Stimulated activated CD4-positive, alpha-beta T cell treated with anti-CD3 and anti-CD28 coated beads, Interleukin-1b, Interleukin-23, amount 100 ng/mL, for 1 hour (primary cell): ENCODE results near the gene RETREG1.

Experiments
- DNase-seq, 2 donors: peaks; one replicate each; pipeline ENCODE4 v3.0.0-alpha.2; 2020; ENCODE audit warnings: low read depth in 2 of 2

Gene RETREG1

DNA sequence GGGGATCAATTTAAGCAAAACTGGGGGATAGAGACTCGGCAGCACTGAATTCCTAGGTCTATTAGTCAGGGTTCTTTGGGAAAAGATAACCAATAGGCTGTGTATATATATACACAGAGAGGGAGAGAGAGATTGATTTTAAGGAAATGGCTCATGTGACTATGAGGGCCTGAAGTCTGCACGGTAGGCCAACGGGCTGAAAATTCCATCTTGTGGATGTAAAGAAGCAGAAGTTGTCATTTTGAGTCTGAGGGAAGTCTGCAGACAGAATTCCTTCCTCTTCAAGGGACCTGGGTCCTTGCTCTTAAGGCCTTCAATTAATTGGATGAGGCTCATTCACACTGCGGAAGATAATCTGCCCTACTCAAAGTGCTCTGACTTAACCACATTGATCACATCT lies 91.1 kb downstream of the RETREG1 start:
- no peak for DNase-seq

DNA sequence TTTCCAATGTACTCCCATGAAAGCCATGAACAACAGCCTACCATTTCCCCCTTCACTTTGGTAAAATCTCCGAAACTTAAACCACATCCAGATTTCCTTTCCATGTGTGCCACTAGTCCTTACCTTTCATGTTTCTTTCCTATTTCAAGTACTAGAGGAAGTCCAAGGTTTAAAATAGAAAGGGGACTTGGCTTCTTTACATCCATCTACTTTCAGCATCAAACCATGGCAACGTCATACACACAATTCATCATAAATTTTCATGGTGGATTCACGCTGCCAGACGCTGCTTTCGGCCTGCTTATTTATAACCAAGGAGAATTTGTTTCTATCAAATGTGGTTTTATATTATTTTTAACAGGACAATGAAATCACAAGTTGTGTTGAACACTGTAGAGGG lies 92.5 kb downstream of the RETREG1 start:
- DNase-seq, result no peak

DNA sequence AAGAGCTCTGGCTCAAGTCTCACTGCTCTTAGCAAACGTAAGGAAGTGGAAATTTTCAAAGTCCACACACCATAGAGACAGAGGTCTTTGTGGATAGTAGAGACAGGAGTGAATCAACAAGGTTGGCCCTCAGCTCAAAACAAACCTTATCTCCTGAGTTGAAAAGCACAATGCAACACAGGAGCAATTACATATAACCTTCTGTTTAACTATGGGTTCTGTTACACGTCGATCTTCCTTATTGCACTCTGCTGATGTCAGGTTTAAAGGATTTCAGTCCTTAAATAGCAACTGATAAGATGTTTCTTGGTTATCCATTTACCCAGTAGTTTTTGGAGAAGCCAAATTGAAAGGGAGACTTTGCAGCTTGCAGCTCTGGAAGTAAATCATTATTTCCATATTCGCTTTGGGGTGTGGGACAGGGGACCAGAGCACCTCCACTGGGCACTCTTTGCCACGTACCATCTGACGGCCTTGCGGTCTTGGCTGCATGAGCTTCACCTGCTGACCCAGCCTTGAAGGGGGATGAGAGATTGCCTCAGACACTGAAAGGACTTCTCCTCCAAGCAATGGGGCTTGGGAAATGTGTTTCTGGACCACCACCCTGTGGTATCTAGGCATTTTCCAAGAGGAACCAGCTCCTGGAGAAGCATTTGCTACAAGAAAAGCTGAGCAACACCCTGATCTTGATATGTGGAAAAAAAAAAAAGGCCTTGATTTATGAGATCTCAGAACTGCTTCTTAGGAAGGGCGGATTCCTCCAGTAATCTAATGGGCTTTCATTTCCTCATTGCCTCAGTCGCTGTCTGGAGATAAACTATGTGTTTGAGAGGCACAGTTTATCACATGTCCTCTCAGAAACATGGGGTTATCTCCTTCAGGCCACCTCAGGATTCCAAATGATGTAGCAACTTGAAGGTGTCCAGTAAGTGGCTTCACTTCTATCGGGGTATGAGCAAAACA lies 95.0 kb downstream of the RETREG1 start:
- DNase-seq, result no peak

DNA sequence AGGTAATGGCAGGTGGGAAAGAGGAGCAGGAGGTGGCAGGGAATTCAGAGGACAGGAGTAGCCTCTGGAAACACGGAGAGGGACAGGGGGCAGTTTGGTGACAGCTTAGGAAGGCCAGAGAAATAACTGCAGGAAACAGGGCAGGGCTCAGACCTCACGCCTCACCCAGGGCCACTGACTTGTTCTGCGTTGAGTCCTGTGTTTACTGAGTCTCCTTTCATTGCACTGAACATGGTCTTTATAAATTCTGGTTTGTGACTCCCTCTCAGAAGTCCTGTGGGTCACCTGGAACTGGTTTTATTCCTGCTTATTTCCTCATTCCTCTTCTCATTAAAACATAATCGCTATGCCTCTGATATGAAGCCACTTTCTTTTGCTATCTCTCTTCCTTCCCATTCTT lies 96.0 kb downstream of the RETREG1 start:
- DNase-seq, result no peak

DNA sequence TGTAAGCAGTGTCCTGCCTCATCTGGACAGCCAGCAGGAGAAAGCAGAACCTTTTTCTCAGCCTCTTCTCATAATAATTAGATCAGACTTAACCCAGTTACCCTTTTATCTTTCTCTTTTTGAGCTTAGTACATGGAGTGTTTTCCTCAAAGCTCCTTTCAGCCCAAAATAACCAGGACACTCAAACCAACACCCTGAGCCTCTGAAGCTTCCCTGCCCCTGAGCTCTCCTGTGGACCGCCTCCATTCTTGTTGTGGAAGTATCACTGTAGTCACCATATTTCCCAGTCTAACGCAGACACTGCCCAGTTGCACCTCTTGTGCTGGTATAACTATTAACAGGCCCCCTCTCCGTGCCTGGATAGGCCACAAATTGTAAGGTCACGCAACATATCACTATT lies 97.4 kb downstream of the RETREG1 start:
- DNase-seq, result no peak

DNA sequence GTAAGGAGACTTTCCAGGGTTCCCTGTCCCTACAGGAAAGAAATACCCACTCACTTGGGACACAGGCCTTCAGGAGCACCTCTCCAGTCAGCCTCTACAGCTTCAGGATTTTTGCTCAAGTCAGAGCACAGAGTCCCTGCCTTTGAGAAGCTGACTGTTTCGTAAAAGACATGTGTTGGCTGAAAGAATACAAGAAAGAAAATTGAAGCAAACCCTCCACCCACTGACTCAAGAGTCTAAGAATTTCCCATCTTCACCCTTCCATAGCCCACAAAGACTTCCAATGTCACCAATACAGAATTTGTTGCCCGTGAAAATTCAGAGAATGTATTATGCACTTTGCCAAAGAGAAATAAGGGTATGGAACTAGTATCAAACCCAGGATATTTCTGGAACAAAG lies 98.2 kb downstream of the RETREG1 start:
- DNase-seq, result no peak

DNA sequence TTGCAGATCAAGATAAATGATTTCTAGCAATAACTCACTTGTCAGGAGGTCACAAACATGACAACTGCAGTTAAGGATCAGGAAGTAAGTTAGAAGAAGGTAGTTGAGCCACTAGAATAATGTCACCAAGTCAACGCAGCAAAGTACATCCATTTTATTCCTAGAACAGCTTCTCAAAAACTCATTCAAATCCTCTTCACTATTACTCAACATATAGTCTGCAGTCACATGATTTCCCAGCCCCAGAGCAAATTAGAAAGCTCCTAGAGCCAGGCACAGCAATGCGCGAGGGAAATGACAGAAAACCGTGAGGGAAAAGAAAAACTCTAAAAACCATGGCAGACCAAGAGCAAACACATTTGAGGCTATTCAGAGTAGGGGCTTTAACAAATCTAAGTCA lies 101.3 kb downstream of the RETREG1 start:
- no peak for DNase-seq

DNA sequence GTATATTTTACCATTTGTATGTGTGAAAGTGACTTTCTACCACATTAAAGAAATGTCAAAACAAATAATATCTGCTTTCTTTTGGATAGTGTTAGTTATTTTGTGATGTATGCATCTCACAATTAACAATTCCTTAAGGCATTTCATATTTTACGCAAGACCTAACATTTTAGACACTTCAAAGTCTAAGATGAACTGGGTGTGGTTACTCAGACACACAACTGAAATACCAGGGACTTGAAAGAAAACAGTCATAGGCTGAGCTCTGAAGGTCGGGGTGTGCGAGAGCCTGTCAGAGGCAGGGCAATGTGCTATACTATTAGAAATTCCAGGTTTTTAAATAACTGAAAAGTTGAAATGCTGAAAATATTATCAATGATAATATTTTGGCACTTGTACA lies 106.7 kb downstream of the RETREG1 start:
- no peak for DNase-seq

DNA sequence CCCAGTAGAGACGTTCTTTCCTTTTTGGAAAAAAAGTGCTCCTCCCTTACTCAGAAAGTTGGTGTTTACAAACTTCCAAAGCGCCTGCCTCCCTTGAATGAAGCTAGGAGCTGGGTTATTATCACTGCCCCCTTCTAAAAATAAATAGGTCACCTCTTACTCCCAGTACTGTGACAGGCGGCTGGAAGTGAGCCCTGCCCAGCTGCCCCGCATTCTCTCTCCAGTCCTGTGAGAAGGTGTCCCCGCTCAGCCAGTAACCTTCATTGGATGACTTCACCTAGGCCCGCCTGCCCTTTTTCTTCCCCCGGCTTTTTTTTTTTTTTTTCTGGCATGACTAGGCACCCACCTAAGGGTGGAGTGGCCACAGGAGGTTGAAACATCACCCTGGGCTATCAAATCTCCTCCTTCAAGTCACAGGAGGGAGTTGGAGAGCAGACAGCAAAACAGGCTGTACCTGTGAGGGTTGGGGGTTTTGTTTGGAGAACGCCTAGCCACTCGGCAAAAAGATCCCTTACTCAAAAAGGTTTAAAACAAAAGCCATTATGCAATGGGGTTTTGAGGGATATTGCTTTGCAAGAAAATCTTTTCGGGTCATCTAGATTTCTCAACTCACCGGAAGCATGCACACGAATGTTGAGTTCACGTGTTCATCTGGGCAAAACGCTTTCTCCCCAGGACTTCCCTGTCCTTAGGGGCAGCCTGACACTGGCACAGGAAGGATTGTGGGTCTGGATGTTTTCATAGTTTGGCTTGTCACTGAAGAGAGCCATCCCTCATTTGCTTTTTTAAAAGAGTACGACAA lies 107.9 kb downstream of the RETREG1 start:
- DNase-seq, result no peak

DNA sequence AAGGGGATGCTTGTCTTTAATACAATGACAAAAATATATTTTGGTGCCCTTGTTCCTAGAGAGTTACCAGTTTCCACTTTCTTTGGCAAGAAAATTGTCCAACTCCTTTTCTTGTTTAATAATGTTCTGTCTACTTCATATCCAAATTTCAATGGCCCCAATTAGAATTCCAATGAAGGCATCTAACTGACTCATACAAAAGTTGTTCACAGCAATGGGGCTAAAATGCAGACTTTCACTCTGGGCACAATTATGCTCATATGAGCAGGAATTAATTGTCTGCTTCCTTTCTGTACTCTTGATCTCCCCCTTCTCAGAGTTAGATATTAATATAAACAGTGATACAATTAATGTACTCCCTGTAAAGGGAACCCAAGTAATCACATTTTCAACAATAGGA lies 109.1 kb downstream of the RETREG1 start:
- no peak for DNase-seq

DNA sequence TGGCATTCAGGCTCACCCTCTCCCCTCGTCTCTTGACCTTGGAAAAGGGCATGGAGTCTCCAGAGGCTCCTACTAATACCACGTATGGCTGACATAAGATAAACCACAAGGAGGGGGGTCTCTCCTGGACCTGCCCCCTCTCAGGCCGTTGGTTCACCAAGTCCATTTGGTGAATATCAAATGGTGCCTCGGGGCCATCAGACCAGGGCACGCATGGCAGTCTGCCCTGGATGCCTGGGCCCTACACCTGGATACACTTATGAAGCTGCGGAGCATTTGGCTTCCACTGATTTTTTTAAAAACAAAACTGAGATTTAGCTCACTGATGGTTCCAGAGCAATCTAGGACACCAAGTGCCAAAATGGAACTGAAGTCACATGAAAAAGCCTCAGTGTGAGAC lies 110.9 kb downstream of the RETREG1 start:
- no peak for DNase-seq

DNA sequence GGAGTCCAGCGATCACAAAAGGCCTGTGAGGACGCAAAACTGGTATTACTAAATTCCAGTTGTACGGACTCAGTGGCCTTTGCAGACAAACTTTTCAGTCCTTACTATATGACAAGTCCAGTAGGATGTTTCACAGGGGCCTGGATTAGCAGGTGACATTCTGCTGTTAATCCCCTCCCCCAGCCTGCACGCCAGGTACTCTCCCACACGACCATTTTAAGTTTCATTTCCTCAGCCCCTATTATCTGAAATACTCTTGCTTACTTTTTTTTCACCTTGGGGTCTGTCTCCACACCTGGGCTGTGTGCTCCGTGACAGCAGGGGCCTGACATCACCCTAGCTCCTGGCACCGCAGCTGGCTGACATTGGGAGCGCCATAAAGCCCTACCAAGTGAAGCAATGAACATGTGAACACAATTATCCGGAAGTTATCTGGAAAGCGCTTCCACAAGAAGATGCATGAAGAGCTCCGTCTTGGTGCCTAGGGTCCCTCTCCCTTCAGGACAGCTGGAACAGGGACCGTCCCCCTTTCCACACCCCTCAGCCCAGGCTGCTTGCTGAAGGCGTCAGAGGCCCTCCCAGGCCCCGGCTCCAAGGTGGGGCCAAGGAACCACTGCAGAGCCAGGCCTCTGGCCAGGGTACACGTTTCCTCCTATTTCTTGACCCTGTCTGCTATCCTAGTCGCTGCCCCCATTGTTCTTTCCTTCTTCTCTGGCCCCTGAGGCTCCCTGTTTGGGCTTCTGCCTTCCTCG lies 111.5 kb downstream of the RETREG1 start:
- DNase-seq, result no peak

DNA sequence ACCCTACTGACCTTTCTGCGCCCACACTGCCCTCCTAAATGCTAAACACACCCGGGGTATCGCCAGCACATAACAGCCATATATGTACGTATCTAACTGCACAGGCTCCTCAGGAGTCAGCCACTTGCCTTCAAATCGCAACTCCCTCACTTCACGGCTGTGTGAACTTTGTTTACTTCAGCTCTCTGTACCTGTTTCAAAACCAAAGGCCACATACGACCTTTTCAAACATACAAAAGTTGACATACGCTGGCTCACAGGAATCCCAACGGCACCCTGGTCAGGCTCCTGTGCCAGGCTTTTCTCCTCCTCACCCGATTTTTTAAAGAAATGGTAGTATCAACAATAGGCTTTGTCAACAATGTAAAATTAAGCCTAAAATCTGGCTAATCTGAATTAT lies 112.2 kb downstream of the RETREG1 start:
- DNase-seq, result no peak

DNA sequence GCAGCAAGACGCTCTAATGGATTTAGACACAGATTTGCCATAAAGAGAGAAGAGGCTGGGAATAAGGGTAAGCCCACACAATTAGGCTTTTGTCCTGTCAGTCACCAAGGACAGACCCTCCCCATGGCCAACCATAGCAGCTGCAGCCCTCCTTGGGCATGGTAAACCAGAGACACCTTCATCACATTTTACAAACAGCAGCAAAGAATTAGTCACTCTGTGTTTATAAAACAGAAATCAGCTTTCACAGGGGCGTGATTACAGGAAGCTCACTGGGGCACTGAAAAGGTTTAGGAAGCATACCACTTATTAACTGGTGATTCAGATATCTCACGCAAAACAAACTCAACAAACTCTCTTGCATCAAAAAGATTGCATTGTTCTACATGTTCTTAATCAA lies 113.9 kb downstream of the RETREG1 start:
- DNase-seq, result no peak

DNA sequence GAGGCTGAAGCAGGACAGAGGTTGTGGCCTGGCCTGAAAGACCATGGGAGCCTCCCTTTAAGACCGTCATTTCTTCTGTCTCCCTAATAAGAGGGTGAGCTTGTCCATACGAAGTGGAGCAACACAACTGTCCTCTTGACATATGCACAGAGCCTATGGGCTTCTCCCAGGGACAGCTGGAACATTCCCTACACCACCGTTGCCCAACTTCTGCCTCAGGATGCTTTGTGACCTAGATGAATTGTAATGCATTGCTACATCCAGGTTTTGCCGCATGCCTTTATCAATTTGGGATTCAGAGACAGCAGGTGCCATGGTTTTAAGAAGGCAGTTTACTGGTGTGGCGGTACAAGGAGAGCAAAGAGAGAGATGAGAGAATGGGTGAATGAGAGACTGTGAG lies 116.8 kb downstream of the RETREG1 start:
- no peak for DNase-seq

DNA sequence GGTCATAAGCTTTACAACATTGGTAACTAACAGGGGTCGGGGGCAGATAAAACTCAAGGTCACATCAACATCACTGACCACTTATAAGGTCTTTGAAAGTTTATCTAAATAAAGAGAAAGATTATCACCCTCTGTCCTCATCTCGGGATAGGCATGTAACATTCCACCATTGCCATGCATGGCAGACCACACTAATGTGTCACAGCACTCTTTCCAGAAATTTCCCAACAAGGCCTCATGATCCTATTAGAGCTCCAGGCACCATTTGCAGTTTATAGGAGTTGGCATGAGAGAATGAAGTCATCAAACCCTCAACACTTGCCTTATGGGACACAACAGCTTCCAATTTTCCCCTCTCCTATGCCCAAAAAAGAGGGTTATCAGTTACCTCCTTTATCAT lies 119.3 kb downstream of the RETREG1 start:
- no peak for DNase-seq

DNA sequence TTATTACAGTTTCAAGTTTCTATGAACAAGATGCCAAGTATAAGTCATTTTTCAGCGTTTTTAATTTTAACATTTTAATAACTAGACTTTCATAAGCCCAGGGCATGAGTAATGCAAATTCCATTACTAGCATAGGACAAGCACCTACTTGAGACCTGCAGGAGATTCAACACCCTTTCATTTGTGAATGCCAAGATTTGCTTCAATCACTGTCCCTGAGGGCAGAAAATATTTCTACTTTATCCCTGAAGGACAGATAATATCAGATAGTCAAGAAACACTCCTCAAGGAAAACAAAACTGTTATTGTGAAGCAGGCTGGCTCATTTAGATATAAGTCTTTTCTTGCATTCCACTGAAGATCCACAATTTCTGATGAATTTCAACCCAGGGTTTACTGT lies 123.5 kb downstream of the RETREG1 start:
- no peak for DNase-seq

DNA sequence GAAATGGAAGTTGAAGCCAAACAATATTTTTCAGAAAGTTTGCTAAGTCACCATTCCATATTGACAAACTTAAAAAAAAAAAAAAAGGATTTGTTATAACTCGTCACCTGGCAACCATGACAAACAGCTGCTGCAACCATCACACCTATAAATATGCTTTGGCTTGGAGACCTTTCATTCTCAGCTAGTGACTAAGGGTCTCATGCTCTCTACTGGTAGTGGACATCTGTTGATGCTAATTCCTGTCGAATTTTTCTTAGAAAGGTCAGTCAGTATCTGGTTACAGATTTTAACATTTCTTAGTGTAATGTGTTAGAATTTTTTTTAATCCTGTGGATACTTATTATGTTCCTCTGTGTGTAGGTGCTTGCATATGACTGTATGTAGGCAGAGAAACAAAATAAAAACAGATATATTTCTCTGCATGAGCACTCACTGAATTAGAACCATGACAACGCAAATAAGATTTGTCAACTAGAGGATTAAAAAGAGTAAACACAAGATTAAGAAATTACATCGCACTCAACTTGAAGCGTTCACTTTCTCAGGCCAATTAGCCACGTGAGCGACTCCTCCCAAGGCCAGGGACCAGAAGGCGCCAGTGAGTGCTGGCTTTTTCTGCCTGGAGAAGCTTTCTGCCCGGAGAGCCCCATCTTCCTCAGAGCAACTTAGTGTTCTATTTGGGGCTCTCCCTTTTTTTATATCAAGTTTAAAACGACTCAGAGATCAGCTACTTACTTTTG lies 124.2 kb downstream of the RETREG1 start:
- no peak for DNase-seq

DNA sequence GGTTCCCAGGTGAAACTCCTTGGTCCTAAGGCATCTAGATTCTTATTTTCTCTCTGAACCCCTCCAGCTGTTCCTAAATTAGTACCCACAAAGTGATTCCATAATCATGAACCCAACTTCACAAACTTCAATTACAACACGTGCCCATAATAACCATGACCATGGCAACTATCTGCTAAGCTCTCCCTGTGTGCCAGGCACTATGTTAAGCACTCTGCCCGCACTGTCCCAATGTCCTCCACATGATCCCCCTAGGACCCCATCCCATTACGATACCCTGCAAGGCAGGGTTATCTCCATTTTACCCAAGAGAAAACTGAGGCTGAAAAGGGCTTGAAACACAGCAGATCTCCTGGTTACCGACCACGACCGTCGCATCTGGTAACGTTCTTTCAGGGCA lies 125.9 kb downstream of the RETREG1 start:
- no peak for DNase-seq

DNA sequence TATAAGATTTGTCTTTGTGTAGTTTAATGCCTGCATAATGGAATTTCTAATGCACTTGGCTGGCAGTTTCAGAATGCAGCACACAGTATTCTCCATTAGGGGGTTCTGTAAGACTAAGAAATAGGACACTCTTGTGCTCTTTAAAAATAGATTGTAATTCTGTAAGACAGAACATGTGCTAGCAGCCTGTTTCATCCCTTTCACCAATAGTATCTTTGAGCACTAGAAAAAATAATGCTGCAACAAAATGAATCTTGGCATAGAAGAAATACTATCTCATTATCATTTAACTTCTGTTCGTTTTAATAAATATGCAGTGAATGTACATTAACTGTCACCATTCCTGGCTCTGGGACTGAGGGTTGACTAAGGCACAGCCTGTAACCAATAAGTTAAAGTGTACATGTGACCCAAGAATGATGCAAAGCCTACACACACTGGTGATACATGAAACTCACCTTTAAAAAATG lies 127.4 kb downstream of the RETREG1 start:
- DNase-seq, result no peak

DNA sequence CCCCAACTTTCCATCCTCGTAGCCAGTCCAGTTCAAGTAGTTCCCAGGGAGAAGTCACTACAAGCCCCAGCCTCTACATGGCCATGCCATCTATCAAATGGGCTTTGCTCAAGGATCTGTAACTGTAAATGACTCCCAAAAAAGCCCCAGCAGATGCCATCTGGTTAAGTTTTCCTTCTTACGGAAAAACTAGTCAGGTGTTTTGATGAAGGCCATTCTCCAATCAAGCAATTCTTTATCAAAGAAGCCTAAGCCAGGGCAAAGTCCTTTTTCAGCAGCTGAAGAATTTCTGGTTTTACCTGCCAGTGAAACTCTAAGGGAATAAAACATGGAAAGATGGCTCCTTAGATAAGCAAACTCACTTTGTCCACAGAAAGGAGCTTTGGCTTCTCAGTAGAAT lies 129.3 kb downstream of the RETREG1 start:
- DNase-seq, result no peak
